Measurements from ENCODE around the gene RIN3. TPM values are rescaled to one million over a fixed set of nuclear protein-coding genes. Genes with fewer than 3 reads are reported as not detected.

Gene RIN3
- total RNA-seq, 1 donor from 2014 or later: 34.7 TPM

GRCh38 chr14:92718664-92719063 is 205.1 kb downstream of the RIN3 start:
- peaks cover 18% of the 10 kb centered on the region for H3K27me3 Mint-ChIP-seq (ENCODE audit: insufficient read depth)
- DNase-seq (ENCODE audit: low spot score): no peak
- intact Hi-C loops (cut with micrococcal nuclease): no loop called here
- no peak overlapping the region for H3K4me3 Mint-ChIP-seq
- no peaks in the 10 kb centered on the region for H3K9me3 Mint-ChIP-seq
- H3K36me3 Mint-ChIP-seq (ENCODE audit: low read depth): no peaks in the 10 kb centered on the region
- no peak overlapping the region for H3K27ac Mint-ChIP-seq
- peaks cover 4% of the 10 kb centered on the region for H3K4me1 Mint-ChIP-seq (ENCODE audit: low read depth)

- Mint-ChIP-seq H3K27me3 (ENCODE audit: insufficient read depth) (peaks cover 25% of the 10 kb centered on the region), H3K4me1 (ENCODE audit: low read depth) (peaks cover 4% of the 10 kb centered on the region), H3K4me3 (no peak overlapping the region), H3K36me3 (ENCODE audit: low read depth) (no peaks in the 10 kb centered on the region), H3K27ac (no peak overlapping the region), H3K9me3 (no peaks in the 10 kb centered on the region)
- no peak for DNase-seq (ENCODE audit: low spot score)
- intact Hi-C loops (cut with micrococcal nuclease): no loop called here
Measured at GRCh38 chr14:92719421-92719820, 205.8 kb downstream of the RIN3 start.

- no peaks in the 10 kb centered on the region for H3K9me3 Mint-ChIP-seq
- H3K36me3 Mint-ChIP-seq (ENCODE audit: low read depth): no peaks in the 10 kb centered on the region
- peaks cover 4% of the 10 kb centered on the region for H3K4me1 Mint-ChIP-seq (ENCODE audit: low read depth)
- no peak overlapping the region for H3K27ac Mint-ChIP-seq
- H3K27me3 Mint-ChIP-seq (ENCODE audit: insufficient read depth): peaks cover 26% of the 10 kb centered on the region
- DNase-seq (ENCODE audit: low spot score): no peak
- no peak overlapping the region for H3K4me3 Mint-ChIP-seq
- intact Hi-C loops (cut with micrococcal nuclease): no loop called here
Measured at GRCh38 chr14:92719890-92720323, 206.3 kb downstream of the RIN3 start.

DNA sequence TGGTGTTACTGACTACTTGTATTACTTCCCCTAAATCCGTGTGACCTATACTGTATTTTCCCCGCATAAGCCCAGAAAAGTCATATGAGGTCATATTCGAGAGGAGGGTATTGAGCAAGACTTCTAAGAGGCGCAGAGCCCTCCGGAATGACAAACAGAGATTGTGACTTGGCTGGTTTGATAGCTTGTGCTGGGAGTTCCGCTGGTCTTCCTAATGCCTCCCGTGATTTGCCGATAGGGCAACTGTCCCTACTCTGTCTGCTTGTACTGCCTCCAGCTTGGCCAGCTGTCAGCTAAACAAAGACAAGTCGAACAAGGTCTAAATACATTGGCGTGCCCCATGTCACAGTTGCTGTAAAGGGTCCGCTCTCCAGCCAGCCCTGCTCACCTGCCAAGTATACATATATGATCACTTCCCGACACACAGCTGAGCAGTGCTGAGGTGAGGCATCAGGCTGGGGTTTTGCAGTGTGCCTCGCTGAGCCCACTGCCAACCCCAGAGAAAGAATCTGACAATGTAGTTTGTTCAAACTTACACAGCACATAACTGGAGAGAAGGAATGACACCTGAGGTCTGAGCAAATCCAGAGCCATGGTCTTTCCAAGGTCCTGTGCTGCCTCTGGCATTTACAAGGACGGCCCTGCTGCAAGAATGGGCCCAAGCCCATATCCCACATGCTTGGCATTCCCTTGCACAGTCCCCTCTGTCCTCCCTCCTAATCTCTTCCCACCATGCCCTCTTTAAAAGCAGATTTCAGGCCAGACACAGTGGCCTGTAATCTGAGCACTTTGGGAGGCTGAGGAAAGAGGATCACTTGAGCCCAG is 211.1 kb downstream of the RIN3 start:
- H3K27ac Mint-ChIP-seq: no peak overlapping the region
- intact Hi-C loops (cut with micrococcal nuclease): no loop called here
- H3K4me3 Mint-ChIP-seq: no peak overlapping the region
- peaks cover 12% of the 10 kb centered on the region for H3K4me1 Mint-ChIP-seq (ENCODE audit: low read depth)
- H3K27me3 Mint-ChIP-seq (ENCODE audit: insufficient read depth): peaks cover 41% of the 10 kb centered on the region
- H3K36me3 Mint-ChIP-seq (ENCODE audit: low read depth): no peaks in the 10 kb centered on the region
- H3K9me3 Mint-ChIP-seq: no peaks in the 10 kb centered on the region
- no peak for DNase-seq (ENCODE audit: low spot score)

- DNase-seq (ENCODE audit: low spot score): no peak
- Mint-ChIP-seq H3K4me1 (ENCODE audit: low read depth) (peaks cover 18% of the 10 kb centered on the region), H3K9me3 (peaks cover 2% of the 10 kb centered on the region), H3K4me3 (no peak overlapping the region), H3K27ac (no peak overlapping the region), H3K27me3 (ENCODE audit: insufficient read depth) (peaks cover 44% of the 10 kb centered on the region), H3K36me3 (ENCODE audit: low read depth) (no peaks in the 10 kb centered on the region)
- intact Hi-C loops (cut with micrococcal nuclease): no loop called here
Measured at GRCh38 chr14:92726135-92726932, 212.8 kb downstream of the RIN3 start.

- intact Hi-C loops (cut with micrococcal nuclease): no loop called here
- Mint-ChIP-seq H3K27ac (no peak overlapping the region), H3K36me3 (ENCODE audit: low read depth) (no peaks in the 10 kb centered on the region), H3K4me1 (ENCODE audit: low read depth) (peaks cover 18% of the 10 kb centered on the region), H3K4me3 (no peak overlapping the region), H3K27me3 (ENCODE audit: insufficient read depth) (peaks cover 46% of the 10 kb centered on the region), H3K9me3 (peaks cover 8% of the 10 kb centered on the region)
- DNase-seq (ENCODE audit: low spot score): no peak
Measured at GRCh38 chr14:92726933-92727262, 213.3 kb downstream of the RIN3 start.

GRCh38 chr14:92728759-92729364 is 215.3 kb downstream of the RIN3 start:
- Mint-ChIP-seq H3K27me3 (ENCODE audit: insufficient read depth) (peaks cover 42% of the 10 kb centered on the region), H3K4me3 (no peak overlapping the region), H3K9me3 (peaks cover 9% of the 10 kb centered on the region), H3K36me3 (ENCODE audit: low read depth) (peaks cover 2% of the 10 kb centered on the region), H3K4me1 (ENCODE audit: low read depth) (peaks cover 18% of the 10 kb centered on the region), H3K27ac (peak overlapping the region; percentile 29)
- no peak for DNase-seq (ENCODE audit: low spot score)
- intact Hi-C loops (cut with micrococcal nuclease): no loop called here

- Mint-ChIP-seq H3K4me3 (no peak overlapping the region), H3K27me3 (ENCODE audit: insufficient read depth) (peaks cover 40% of the 10 kb centered on the region), H3K9me3 (peaks cover 9% of the 10 kb centered on the region), H3K36me3 (ENCODE audit: low read depth) (peaks cover 2% of the 10 kb centered on the region), H3K27ac (peak overlapping the region; percentile 90), H3K4me1 (ENCODE audit: low read depth) (peaks cover 18% of the 10 kb centered on the region)
- intact Hi-C loops (cut with micrococcal nuclease): loop anchor here (1.0 kb wide), 3 partner anchors 19 to 46 kb away; partner anchors contain the start of gene LGMN
- DNase-seq (ENCODE audit: low spot score): no peak
Measured at GRCh38 chr14:92729634-92730358, 216.2 kb downstream of the RIN3 start.

- no peak overlapping the region for H3K27ac Mint-ChIP-seq
- peaks cover 9% of the 10 kb centered on the region for H3K9me3 Mint-ChIP-seq
- intact Hi-C loops (cut with micrococcal nuclease): no loop called here
- no peak for DNase-seq (ENCODE audit: low spot score)
- peaks cover 2% of the 10 kb centered on the region for H3K36me3 Mint-ChIP-seq (ENCODE audit: low read depth)
- H3K4me3 Mint-ChIP-seq: no peak overlapping the region
- H3K4me1 Mint-ChIP-seq (ENCODE audit: low read depth): peaks cover 21% of the 10 kb centered on the region
- peaks cover 43% of the 10 kb centered on the region for H3K27me3 Mint-ChIP-seq (ENCODE audit: insufficient read depth)
Measured at GRCh38 chr14:92731622-92732115, 218.1 kb downstream of the RIN3 start.

DNA sequence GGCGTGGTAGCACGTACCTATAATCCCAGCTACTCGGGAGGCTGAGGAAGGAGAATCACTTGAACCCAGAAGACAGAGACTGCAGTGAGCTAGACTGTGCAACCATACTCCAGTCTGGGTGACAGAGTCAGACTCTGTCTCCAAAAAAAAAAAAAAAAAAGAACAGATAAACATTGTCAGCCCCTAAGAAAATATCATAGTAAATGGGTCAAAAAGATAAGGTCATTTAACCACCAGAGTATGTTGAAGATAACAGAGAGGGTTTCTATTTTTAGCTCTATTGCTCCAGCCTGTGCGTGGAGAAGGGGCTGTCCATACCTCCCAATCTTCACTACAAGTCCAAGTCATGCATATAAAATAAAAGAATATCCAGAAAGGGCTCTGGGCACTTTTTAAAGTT is 219.4 kb downstream of the RIN3 start:
- no peak overlapping the region for H3K27ac Mint-ChIP-seq
- peaks cover 2% of the 10 kb centered on the region for H3K36me3 Mint-ChIP-seq (ENCODE audit: low read depth)
- intact Hi-C loops (cut with micrococcal nuclease): no loop called here

GRCh38 chr14:92734618-92735017 is 221.0 kb downstream of the RIN3 start:
- Mint-ChIP-seq H3K36me3 (ENCODE audit: low read depth) (peaks cover 2% of the 10 kb centered on the region), H3K4me3 (no peak overlapping the region), H3K4me1 (ENCODE audit: low read depth) (peaks cover 21% of the 10 kb centered on the region), H3K9me3 (peaks cover 9% of the 10 kb centered on the region), H3K27ac (no peak overlapping the region), H3K27me3 (ENCODE audit: insufficient read depth) (peaks cover 44% of the 10 kb centered on the region)
- DNase-seq (ENCODE audit: low spot score): no peak
- intact Hi-C loops (cut with micrococcal nuclease): no loop called here

More for the DNA sequence above, 219.4 kb downstream of the RIN3 start:
- peaks cover 32% of the 10 kb centered on the region for H3K4me1 Mint-ChIP-seq (ENCODE audit: low read depth)
- peaks cover 9% of the 10 kb centered on the region for H3K9me3 Mint-ChIP-seq
- no peak overlapping the region for H3K4me3 Mint-ChIP-seq
- peaks cover 47% of the 10 kb centered on the region for H3K27me3 Mint-ChIP-seq (ENCODE audit: insufficient read depth)
- no peak for DNase-seq (ENCODE audit: low spot score)

GRCh38 chr14:92735344-92735743 is 221.8 kb downstream of the RIN3 start:
- H3K27me3 Mint-ChIP-seq (ENCODE audit: insufficient read depth): peaks cover 39% of the 10 kb centered on the region
- peaks cover 2% of the 10 kb centered on the region for H3K36me3 Mint-ChIP-seq (ENCODE audit: low read depth)
- intact Hi-C loops (cut with micrococcal nuclease): no loop called here
- no peak overlapping the region for H3K4me3 Mint-ChIP-seq
- H3K4me1 Mint-ChIP-seq (ENCODE audit: low read depth): peaks cover 14% of the 10 kb centered on the region
- H3K9me3 Mint-ChIP-seq: peaks cover 9% of the 10 kb centered on the region
- no peak for DNase-seq (ENCODE audit: low spot score)
- H3K27ac Mint-ChIP-seq: no peak overlapping the region

All from activated T-helper 1 cell treated with anti-CD3 and anti-CD28 coated beads, Interleukin-12 subunit alpha, Interleukin-12 subunit beta, Interleukin-2, Interleukin-4 antibody, amounts not matched to agents 30 ng/mL and 10 ng/mL and 1 ng/mL, durations not matched to agents 14 hours and 24 hours and 36 hours (primary cell).